Measurements from ENCODE around the gene ZNF483. TPM values are rescaled to one million over a fixed set of nuclear protein-coding genes. Genes with fewer than 3 reads are reported as not detected.
"Not testable (repeated sequence)": the region's sequence is repeated elsewhere in the genome, so short reads cannot be mapped to it uniquely, and the experiment has no call there.

ZNF483 gene
- total and polyA plus RNA-seq, 3 donors from 2014 or later, result 10.5 to 28.6 (median 25.1) TPM

- TF ChIP-seq CTCF (IDR thresholded peaks at IDR 0.05) (no peak), POLR2A (IDR thresholded peaks at IDR 0.05) (no peak)
- intact Hi-C loops (cut with DNase I; ENCODE audit: low total_unique reads), result no loop called here
- DNase-seq, result no peak
- Histone ChIP-seq H3K27me3 (no peaks in the 10 kb centered on the region), H3K36me3 (ENCODE audit: low read depth, missing control alignments) (no peaks in the 10 kb centered on the region), H3K4me3 (no peak overlapping the region), H3K9me3 (no peaks in the 10 kb centered on the region), H3K27ac (no peak overlapping the region), H3K4me1 (no peaks in the 10 kb centered on the region)
Observed at GRCh38 chr9:111561165-111561719, 36.3 kb downstream of the ZNF483 start.

GRCh38 chr9:111566234-111566633, 41.3 kb downstream of the ZNF483 start:
- Histone ChIP-seq H3K36me3 (ENCODE audit: low read depth, missing control alignments) (no peaks in the 10 kb centered on the region), H3K4me1 (no peaks in the 10 kb centered on the region), H3K27me3 (no peaks in the 10 kb centered on the region), H3K27ac (no peak overlapping the region), H3K4me3 (no peak overlapping the region), H3K9me3 (no peaks in the 10 kb centered on the region)
- no peak for DNase-seq
- intact Hi-C loops (cut with DNase I; ENCODE audit: low total_unique reads), result no loop called here
- 50 to 70% methylated on average over 1 of the region's 1 CpG for WGBS, 2 donors
- TF ChIP-seq CTCF (IDR thresholded peaks at IDR 0.05), result no peak
- no peak for TF ChIP-seq POLR2A (IDR thresholded peaks at IDR 0.05)

GRCh38 chr9:111568127-111568526, 43.1 kb downstream of the ZNF483 start:
- H3K27me3 ChIP-seq; H3K4me3 ChIP-seq; DNase-seq; H3K27ac ChIP-seq; H3K4me1 ChIP-seq; H3K9me3 ChIP-seq; intact Hi-C loops (cut with DNase I; ENCODE audit: low total_unique reads); H3K36me3 ChIP-seq (ENCODE audit: low read depth, missing control alignments): not testable (repeated sequence)
- WGBS, 2 donors, result 94 to 96% methylated on average over 4 of the region's 4 CpGs

- peak; percentile 62 for DNase-seq
- intact Hi-C loops (cut with DNase I; ENCODE audit: low total_unique reads), result no loop called here
- 41 to 52% methylated on average over 4 of the region's 4 CpGs for WGBS, 2 donors
Observed at GRCh38 chr9:111572950-111573604, 48.1 kb downstream of the ZNF483 start.

GRCh38 chr9:111582888-111583287, 57.9 kb downstream of the ZNF483 start:
- H3K27ac ChIP-seq, result no peak overlapping the region
- intact Hi-C loops (cut with DNase I; ENCODE audit: low total_unique reads), result no loop called here
- no peaks in the 10 kb centered on the region for H3K4me1 ChIP-seq
- 81 to 83% methylated on average over 3 of the region's 3 CpGs for WGBS, 2 donors
- H3K4me3 ChIP-seq, result no peak overlapping the region
- no peak for TF ChIP-seq CTCF (IDR thresholded peaks at IDR 0.05)
- no peak for DNase-seq
- H3K36me3 ChIP-seq (ENCODE audit: low read depth, missing control alignments), result no peaks in the 10 kb centered on the region
- H3K27me3 ChIP-seq, result no peaks in the 10 kb centered on the region
- H3K9me3 ChIP-seq, result no peaks in the 10 kb centered on the region

More at GRCh38 chr9:111572950-111573604, 48.1 kb downstream of the ZNF483 start:
- TF ChIP-seq CTCF (IDR thresholded peaks at IDR 0.05) (no peak), POLR2A (IDR thresholded peaks at IDR 0.05) (no peak)
- Histone ChIP-seq H3K9me3 (no peaks in the 10 kb centered on the region), H3K27ac (no peak overlapping the region), H3K4me1 (no peaks in the 10 kb centered on the region), H3K4me3 (no peak overlapping the region), H3K27me3 (no peaks in the 10 kb centered on the region), H3K36me3 (ENCODE audit: low read depth, missing control alignments) (no peaks in the 10 kb centered on the region)

Data from testis (tissue), 3 donors.